Tibial artery (tissue), 4 donors: Measurements from ENCODE around the gene MYCT1.

Experiments used
- DNase-seq, 2 donors: peaks; one replicate each; pipeline ENCODE4 v3.0.0-alpha.2; 2019
- H3K27ac ChIP-seq, 2 donors: fragments of 200-600 bp; sonication (generic) in 1 of 2; 1 replicate in 1 of 2; 2 replicates in 1 of 2; pipeline ENCODE4 v1.5.1; 2018 to 2019; ENCODE audit warnings: mild to moderate bottlenecking in 1 of 2
- H3K27me3 ChIP-seq, 2 donors: fragments of 200-600 bp; sonication (generic) in 1 of 2; one replicate each; pipeline versions ENCODE4 v1.5.1 to v1.6.0; 2016 to 2019
- H3K36me3 ChIP-seq, 3 donors: fragments of 200-600 bp; sonication (generic) in 2 of 3; one replicate each; pipeline ENCODE4 v1.5.1; 2016 to 2019; ENCODE audit warnings: mild to moderate bottlenecking in 2 of 3
- H3K4me1 ChIP-seq, 4 donors: fragments of 200-600 bp; sonication (generic) in 2 of 4; 1 replicate in 3 of 4; 2 replicates in 1 of 4; pipeline ENCODE4 v1.5.1; 2016 to 2019
- H3K4me3 ChIP-seq, 2 donors: fragments of 200-600 bp; sonication (generic) in 1 of 2; 1 replicate in 1 of 2; 2 replicates in 1 of 2; pipeline ENCODE4 v1.5.1; 2018 to 2019; ENCODE audit warnings: mild to moderate bottlenecking in 2 of 2
- H3K9me3 ChIP-seq, 3 donors: fragments of 200-600 bp; sonication (generic) in 1 of 3; one replicate each; pipeline ENCODE4 v1.5.1; 2016 to 2019
- CTCF ChIP-seq, 2 experiments: fragments of 200-600 bp in 1 of 2; fragments of 450-650 bp in 1 of 2; IDR thresholded peaks; one replicate each; pipeline ENCODE4 v1.5.1; 2017 to 2019; ENCODE audit warnings: antibody characterized with exemption in 2 of 2, mild to moderate bottlenecking in 1 of 2, moderate library complexity in 1 of 2
- intact Hi-C: fragments of 100-400 bp; cut with DNase I; formaldehyde crosslinking; loops from one replicate; pipeline ENCODE4 v1.15.0; 2023; ENCODE audit warnings: low total_unique reads

The MYCT1 gene

GRCh38 chr6:152723398-152723797 lies 25.7 kb downstream of the MYCT1 start:
- no peak for DNase-seq
- Histone ChIP-seq H3K9me3 (no peaks in the 10 kb centered on the region), H3K4me3 (no peak overlapping the region), H3K27ac (no peak overlapping the region), H3K4me1 (no peaks in the 10 kb centered on the region), H3K27me3 (no peaks in the 10 kb centered on the region), H3K36me3 (no peaks in the 10 kb centered on the region)
- intact Hi-C loops = no loop called here
- no peak for TF ChIP-seq CTCF (IDR thresholded peaks at IDR 0.05)

GRCh38 chr6:152726313-152726712 lies 28.6 kb downstream of the MYCT1 start:
- Histone ChIP-seq H3K36me3 (no peaks in the 10 kb centered on the region), H3K27me3 (no peaks in the 10 kb centered on the region), H3K9me3 (no peaks in the 10 kb centered on the region), H3K27ac (no peak overlapping the region), H3K4me1 (no peaks in the 10 kb centered on the region), H3K4me3 (no peak overlapping the region)
- DNase-seq = no peak
- intact Hi-C loops = loop anchor here (2.0 kb wide), 1 partner anchor 78 kb away; no protein-coding TSS in a partner anchor
- TF ChIP-seq CTCF (IDR thresholded peaks at IDR 0.05) = no peak

- H3K27ac ChIP-seq = no peak overlapping the region
- TF ChIP-seq CTCF (IDR thresholded peaks at IDR 0.05) = no peak
- no peaks in the 10 kb centered on the region for H3K9me3 ChIP-seq
- H3K4me1 ChIP-seq = no peaks in the 10 kb centered on the region
- no peaks in the 10 kb centered on the region for H3K27me3 ChIP-seq
- DNase-seq = no peak
- intact Hi-C loops = loop anchor here (2.0 kb wide), 1 partner anchor 79 kb away; no protein-coding TSS in a partner anchor
- no peaks in the 10 kb centered on the region for H3K36me3 ChIP-seq
- H3K4me3 ChIP-seq = no peak overlapping the region
Measured at GRCh38 chr6:152727507-152727906, 29.8 kb downstream of the MYCT1 start.

- DNase-seq = no peak
- Histone ChIP-seq H3K27ac (no peak overlapping the region), H3K4me1 (no peaks in the 10 kb centered on the region), H3K36me3 (no peaks in the 10 kb centered on the region), H3K4me3 (no peak overlapping the region), H3K27me3 (no peaks in the 10 kb centered on the region), H3K9me3 (no peaks in the 10 kb centered on the region)
- intact Hi-C loops = no loop called here
- TF ChIP-seq CTCF (IDR thresholded peaks at IDR 0.05) = no peak
Measured at GRCh38 chr6:152734630-152735029, 36.9 kb downstream of the MYCT1 start.

- intact Hi-C loops = no loop called here
- DNase-seq = no peak
- no peaks in the 10 kb centered on the region for H3K4me1 ChIP-seq
- H3K9me3 ChIP-seq = no peaks in the 10 kb centered on the region
- no peaks in the 10 kb centered on the region for H3K27me3 ChIP-seq
- H3K27ac ChIP-seq = no peak overlapping the region
- no peak overlapping the region for H3K4me3 ChIP-seq
- TF ChIP-seq CTCF (IDR thresholded peaks at IDR 0.05) = no peak
- no peaks in the 10 kb centered on the region for H3K36me3 ChIP-seq
Measured at GRCh38 chr6:152736687-152737273, 39.1 kb downstream of the MYCT1 start.
